ENCODE results near the gene SLU7. TPM values are rescaled to one million over a fixed set of nuclear protein-coding genes. Genes with fewer than 3 reads are reported as not detected.

The SLU7 gene
- polyA plus RNA-seq, 3 donors: 12.4 to 35.0 (median 21.9) TPM

DNA sequence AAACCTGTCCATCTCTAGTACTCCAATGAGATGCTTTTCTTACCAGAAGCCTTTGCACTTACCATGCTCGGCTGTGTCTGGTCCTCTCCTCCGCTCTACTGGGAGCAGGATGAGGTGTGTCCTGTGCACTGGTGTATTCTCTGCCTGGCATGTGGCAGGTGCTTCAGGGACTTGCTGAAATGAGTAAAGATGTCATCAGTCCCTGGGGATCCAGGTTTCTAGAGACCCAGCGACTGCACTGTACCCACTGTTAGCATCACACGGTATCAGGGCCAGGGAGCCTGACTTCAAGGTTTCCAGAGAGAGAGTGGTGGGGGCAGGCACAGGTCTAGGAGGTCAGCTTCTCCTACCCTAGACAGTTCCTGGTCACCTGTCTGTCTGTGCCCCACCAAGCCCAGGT is 13.3 kb upstream of the SLU7 start:
- WGBS, 3 donors: 96 to 97% (median 96%) methylated on average over 4 of the region's 4 CpGs
- no peak overlapping the region for H3K27ac ChIP-seq (ENCODE audit: low read depth, low read length)

GRCh38 chr5:160427607-160428006 is 8.7 kb upstream of the SLU7 start:
- H3K27ac ChIP-seq (ENCODE audit: low read depth, low read length): no peak overlapping the region
- 94 to 97% (median 94%) methylated on average over 4 of the region's 4 CpGs for WGBS, 3 donors

DNA sequence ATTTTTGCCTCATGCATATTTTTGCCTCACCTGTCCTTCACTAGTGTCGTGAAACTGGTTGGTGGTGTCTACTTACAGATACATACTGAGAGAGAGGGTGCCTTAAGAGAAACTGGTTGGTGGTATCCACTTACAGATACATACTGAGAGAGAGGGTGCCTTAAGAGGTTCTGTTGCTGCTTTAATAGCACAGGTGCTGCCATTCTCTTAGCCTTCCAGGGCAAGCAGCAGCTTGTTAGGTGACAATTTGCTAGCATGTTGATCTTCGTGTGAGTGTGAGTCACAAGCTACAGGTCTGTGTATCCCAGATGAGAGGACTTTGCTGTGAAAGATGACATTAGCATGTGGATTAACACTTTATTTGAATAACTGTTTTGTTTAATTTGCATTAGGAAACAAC is 4.2 kb upstream of the SLU7 start:
- 32 to 49% (median 46%) methylated on average over 2 of the region's 2 CpGs for WGBS, 3 donors
- no peak overlapping the region for H3K27ac ChIP-seq (ENCODE audit: low read depth, low read length)

GRCh38 chr5:160421625-160422258 is 2.9 kb upstream of the SLU7 start, which contains the start of gene PTTG1:
Gene PTTG1, plus strand, starts transcription at chr5:160421855. Its CDS starts 458 bp downstream, at chr5:160422313.
- WGBS, 3 donors: 1% methylated on average over 39 of the region's 39 CpGs

DNA sequence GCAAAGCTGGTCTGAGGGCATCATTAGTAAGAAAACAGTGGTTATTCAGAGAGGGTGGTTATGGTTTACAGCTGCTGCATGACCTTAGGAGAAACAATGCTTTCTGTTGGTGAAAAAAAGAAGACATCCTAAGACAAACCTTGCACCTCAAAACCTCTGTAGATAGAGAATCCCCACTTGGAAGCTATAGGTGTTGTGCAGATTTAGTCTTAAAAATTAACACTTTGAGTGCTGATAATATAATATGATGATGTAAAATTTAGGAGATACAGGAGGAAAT is 1.4 kb upstream of the SLU7 start:
- H3K27ac ChIP-seq (ENCODE audit: low read depth, low read length): no peak overlapping the region

More at GRCh38 chr5:160421625-160422258, 2.9 kb upstream of the SLU7 start, which contains the start of gene PTTG1:
- no peak within 1 kb of the TSS for H3K27ac ChIP-seq (ENCODE audit: low read depth, low read length)

DNA sequence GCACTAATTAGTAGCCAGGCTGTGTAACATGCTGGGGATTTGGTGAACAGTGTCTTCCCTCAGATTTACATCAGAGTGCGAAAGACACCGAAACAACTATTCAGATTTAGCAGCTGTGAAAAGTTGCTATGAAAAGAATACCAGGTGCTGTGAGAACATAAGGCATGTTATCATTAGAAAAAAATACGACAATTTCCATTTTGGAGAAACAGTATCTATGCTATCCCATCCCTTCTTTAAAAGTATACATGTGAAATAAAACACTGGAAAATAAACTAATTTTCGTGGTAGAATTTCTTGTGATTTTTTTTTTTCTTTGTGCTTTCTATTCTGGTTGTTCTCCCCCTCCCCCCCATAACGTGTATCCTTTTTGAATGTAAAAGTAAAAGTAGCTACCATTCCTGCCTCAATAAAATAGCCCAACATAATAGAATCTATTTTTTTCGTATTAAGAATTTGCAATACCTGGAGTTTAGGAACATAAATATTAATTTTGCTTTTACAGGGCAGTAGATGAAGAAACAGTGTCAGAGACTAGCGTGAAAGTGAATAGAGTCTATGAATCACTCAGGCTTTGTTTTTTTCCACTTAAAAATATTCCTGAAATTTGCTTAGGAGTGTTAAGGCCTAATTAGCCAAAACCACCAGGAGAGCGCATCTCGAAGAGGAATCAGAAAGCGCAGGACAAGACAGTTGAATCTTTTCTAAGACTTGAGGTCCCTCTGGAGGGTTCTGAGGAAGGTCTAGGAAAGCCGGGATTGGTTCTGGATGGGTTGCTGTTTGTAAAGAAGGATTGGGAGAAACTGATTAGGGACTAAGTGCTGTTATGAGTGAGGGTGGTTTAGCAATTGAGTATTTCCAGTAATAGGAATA is 813 bp upstream of the SLU7 start:
- WGBS, 3 donors: 40 to 44% (median 42%) methylated on average over 11 of the region's 11 CpGs
- no peak overlapping the region for H3K27ac ChIP-seq (ENCODE audit: low read depth, low read length)

DNA sequence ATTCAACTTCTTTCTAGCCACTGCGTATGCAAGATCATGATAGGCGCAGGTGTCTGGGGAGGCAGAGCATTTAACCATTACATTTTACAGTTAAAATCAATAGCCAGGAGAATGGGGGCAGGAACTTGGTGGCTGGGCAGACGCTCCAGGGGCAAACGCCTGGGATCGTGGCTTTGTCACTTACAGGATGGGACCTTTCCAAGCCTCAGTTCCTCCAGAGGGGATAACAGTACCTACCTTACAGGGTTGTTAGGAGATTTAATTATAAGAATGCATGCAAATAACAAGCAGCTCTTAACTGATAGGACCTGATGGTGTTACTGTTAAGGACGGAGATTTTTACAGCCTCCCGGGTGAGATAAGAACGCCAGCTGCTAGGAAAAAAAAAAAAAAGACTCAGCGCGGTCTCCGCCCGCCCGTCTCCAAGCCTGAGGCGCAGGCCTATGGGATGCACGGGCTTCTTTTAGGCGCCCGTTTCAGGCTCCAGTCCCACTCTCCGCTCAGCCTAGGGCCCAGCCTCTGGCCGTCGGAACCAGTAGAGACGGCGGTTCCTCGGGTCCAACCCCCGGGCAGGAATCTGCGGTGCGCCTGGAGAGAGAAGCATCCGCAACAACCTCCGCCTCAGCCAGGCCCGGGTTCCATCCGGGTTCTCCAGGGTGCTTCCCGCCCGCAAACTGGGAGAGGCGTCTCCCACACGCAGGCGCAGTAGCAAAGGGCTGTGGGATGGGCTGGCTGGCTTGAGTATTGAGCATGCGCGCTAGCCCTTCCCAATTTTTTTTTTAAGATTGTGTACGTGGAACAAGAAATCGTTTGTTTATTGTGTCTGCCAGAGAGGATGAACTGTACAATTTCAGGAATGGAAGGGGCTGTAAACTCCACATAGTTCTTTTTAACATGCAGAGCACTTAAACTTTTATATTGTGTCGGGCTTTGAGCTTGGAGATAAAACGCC is 19.2 kb downstream of the SLU7 start, which contains the start of gene FAM200C:
TSS of gene FAM200C (minus strand) at position 653 of the 952 bp plus-strand sequence. CDS start 4,564 bp downstream, outside the sequence.
- H3K27ac ChIP-seq (ENCODE audit: low read depth, low read length): no peak within 1 kb of the TSS
- 1% methylated on average over 41 of the region's 41 CpGs for WGBS, 3 donors

- 27 to 65% (median 50%) methylated on average over 4 of the region's 4 CpGs for WGBS, 3 donors
- no peak overlapping the region for H3K27ac ChIP-seq (ENCODE audit: low read depth, low read length)
Measured at GRCh38 chr5:160398806-160399205, 20.1 kb downstream of the SLU7 start.

DNA sequence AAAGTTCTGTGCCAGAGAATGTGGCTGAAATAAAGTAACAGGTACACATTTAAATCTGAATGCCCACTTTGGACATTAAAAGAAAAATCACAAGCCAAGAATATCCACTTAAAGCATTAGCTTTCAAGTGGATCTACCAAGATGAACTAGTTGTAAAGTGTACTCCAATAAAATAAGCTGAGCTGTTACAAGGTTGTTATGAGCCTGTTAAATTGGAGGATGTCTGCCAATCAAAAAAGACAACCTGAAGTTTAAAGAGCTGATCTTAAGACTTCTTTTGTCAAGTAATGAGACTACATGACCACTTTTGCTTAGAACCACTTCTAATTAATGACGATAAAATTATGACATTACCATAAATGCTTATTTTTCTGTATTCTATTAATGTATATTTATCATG is 21.4 kb downstream of the SLU7 start:
- 94 to 97% (median 95%) methylated on average over 1 of the region's 1 CpG for WGBS, 3 donors
- H3K27ac ChIP-seq (ENCODE audit: low read depth, low read length): no peak overlapping the region

- no peak overlapping the region for H3K27ac ChIP-seq (ENCODE audit: low read depth, low read length)
- 88 to 92% (median 92%) methylated on average over 7 of the region's 7 CpGs for WGBS, 3 donors
Measured at GRCh38 chr5:160395111-160395510, 23.8 kb downstream of the SLU7 start.

DNA sequence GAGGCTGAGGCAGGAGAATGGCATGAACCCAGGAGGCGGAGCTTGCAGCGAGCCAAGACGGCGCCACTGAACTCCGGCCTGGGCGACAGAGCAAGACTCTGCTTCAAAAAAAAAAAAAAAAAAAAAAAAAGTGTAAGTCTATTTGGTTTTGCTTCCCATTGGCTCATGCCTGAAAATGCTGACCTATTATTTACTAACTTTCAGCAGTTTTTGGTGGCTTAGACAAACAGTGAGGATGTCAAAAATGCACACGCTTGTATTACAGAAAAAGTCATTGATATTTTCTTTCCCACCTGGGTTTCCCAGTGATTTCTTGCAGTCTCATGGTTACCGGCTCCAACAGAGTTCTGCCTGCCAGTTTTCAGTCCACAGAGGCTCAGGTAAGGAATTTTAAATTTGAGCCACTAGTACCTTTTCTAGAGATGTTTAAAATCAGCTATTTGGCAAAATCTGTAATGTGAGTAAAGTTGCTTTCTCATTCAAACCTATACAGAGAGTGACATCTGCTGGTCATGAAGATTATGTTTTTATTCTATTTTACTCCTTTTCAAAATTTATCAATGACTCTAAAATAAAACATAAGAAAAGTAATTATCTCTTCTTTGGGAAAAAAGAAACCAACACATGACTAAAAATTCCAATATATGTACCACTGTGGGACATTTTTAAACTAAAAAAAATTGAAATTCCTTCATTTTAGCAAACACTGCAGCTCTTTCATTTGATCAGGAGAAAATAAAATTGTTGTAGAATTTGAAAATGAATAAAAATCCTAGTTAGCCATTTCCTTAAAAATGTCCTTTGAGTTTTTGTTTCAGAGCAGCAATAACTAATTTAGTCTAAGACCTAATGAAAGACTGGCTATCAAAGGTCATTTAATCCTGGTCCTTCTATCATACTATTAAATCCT is 27.8 kb downstream of the SLU7 start:
- WGBS, 3 donors: 71 to 73% (median 73%) methylated on average over 8 of the region's 8 CpGs
- H3K27ac ChIP-seq (ENCODE audit: low read depth, low read length): no peak overlapping the region

- 96 to 97% (median 97%) methylated on average over 1 of the region's 1 CpG for WGBS, 3 donors
Measured at GRCh38 chr5:160387445-160387844, 31.4 kb downstream of the SLU7 start.

DNA sequence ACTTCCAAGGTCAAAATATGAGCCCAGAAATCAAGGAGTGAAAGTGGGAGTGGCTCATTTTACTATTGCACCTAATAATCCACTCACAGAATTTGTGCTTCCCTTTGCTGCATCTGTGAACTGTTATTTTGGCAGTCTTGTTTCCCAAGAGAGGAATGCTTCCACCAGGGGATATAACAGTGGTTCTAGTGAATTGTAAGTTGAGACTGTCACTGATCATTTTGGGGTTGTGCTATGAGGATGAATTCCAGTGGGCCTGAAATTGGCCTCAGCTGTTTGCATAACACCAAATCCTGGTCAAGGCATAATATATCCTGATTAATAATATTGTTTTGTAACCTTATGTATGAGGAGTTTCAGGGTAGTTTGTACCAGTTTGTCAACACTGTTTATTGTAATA is 33.4 kb downstream of the SLU7 start:
- H3K27ac ChIP-seq (ENCODE audit: low read depth, low read length): no peak overlapping the region

More at GRCh38 chr5:160387445-160387844, 31.4 kb downstream of the SLU7 start:
- no peak overlapping the region for H3K27ac ChIP-seq (ENCODE audit: low read depth, low read length)

DNA sequence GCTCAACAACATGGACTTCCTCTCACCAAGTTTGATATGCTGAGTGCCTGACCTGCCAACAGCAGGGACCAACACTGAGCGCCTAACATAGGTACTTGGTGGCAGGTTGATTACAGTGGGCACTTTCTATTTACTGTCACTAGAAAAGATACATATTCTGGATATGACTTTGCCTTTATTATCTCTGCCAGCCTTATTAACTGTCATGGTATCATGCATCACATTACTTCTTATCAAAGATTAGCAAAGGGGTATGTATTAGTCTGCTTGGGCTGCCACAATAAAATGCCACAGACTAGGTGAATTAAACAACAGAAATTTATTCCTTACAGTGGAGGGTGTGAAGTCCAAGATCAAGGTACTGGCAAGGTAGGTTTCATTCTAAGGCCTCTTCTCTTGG is 34.2 kb downstream of the SLU7 start:
- H3K27ac ChIP-seq (ENCODE audit: low read depth, low read length): no peak overlapping the region
- WGBS, 3 donors: 89 to 100% (median 97%) methylated on average over 1 of the region's 1 CpG

DNA sequence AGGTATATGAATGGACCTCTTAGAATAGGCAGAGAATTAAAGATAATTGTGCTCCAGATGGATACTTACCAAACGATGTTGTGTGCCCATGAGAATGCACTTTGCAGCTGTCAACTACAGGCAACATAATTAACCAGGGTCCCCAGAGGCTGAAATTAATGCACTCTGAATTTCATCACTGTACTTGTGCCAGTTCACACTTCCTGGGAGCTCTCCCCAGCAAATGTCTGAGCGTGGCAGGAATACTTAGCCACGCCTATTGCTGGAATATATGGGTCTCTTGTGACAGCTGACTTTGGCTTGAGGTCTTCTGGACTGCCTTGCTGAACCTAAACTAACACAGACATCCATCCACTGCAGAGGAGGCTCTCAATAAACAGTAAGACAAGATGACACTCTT is 36.5 kb downstream of the SLU7 start:
- H3K27ac ChIP-seq (ENCODE audit: low read depth, low read length): no peak overlapping the region
- 49 to 68% (median 67%) methylated on average over 3 of the region's 3 CpGs for WGBS, 3 donors

DNA sequence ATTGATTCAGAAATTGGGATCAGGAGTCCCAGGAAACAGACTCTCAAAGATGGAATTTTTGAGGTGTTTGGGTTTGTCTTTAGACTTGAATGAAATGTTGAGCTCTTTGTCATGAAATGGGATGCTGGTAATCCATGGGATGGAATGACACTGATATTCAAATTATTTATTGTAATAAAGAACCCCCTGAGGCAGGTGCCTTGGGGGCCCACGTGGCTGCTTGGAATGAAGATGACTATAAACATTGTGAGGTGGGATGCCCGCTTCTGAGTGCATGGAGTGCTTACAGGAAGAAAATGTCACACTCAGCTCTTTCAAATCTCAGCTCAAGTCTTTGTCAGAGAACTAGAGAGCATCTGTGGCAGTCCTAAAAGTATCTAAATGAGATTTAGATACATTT is 38.8 kb downstream of the SLU7 start:
- 69 to 82% (median 82%) methylated on average over 2 of the region's 2 CpGs for WGBS, 3 donors

GRCh38 chr5:160379511-160379910 is 39.4 kb downstream of the SLU7 start:
- no peak overlapping the region for H3K27ac ChIP-seq (ENCODE audit: low read depth, low read length)
- 39 to 57% (median 45%) methylated on average over 4 of the region's 4 CpGs for WGBS, 3 donors

More for the DNA sequence above, 38.8 kb downstream of the SLU7 start:
- H3K27ac ChIP-seq (ENCODE audit: low read depth, low read length): no peak overlapping the region

DNA sequence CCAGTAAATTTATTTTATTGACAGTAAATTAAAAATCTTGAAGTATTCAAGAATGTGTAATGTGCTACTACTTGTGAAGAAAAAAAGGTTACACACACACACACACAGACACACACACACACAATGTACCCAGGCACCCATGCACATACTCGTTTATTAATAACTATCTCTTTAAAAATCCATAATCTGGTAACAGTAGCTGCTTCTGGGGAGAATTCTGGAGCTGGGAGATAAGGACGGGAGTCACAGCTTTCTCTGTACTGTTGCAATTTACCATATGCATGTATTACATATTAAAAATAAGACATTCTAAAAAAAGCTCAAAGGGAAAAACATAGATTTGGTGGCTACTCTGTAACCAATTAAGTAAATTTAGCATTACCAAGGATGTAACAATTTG is 40.6 kb downstream of the SLU7 start:
- no peak overlapping the region for H3K27ac ChIP-seq (ENCODE audit: low read depth, low read length)
- WGBS, 3 donors: 44 to 77% (median 77%) methylated on average over 2 of the region's 2 CpGs
